Measurements from ENCODE around the gene AP1B1.
"Not testable (repeated sequence)": the region's sequence is repeated elsewhere in the genome, so short reads cannot be mapped to it uniquely, and the experiment has no call there.

The AP1B1 gene

DNA sequence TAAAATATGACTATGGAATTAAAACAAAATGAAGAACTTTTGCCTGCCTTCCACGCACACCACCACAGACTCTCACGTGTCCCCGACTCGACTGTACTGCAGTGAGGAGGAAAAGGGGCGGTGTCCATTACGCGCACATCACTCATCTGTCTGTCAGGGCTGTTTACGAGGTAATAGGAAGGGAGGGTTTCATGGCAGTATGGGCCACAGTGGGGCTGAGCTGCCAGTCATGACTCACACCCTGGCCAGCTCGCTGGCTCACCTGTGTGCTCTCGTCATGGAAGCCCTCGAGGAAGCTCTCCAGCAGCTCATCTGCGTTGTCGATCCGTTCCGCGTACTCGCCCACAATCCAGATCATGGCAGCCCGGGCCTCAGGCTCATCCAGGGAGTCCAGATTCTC, 39.4 kb downstream of the AP1B1 start:
- DNase-seq (ENCODE audit: low read depth), result no peak

- DNase-seq (ENCODE audit: low read depth), result no peak
Observed at GRCh38 chr22:29348041-29348440, 40.3 kb downstream of the AP1B1 start.

GRCh38 chr22:29346659-29347058, 41.7 kb downstream of the AP1B1 start:
- DNase-seq (ENCODE audit: low read depth), result no peak

DNA sequence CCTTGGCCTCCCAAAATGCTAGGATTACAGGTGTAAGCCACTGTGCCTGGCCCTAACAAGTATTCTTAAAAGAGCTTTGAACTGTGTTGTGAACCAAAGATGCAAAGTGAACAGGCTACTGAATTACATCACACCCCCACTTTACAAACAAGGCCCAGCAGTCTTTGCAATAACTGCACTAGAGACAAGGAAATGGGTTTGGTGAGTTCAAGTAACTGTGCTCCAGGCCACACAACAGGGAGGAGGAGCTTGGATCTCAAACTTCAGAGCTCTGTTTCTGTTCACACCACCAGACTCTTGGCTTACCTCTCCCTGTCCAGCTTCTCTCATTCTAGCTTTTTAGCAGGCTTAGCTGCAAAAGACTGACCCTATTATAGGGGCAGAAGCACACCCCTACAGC, 42.4 kb downstream of the AP1B1 start:
- DNase-seq (ENCODE audit: low read depth), result no peak

GRCh38 chr22:29344889-29345288, 43.5 kb downstream of the AP1B1 start:
- DNase-seq (ENCODE audit: low read depth), result not testable (repeated sequence)

GRCh38 chr22:29344137-29344536, 44.2 kb downstream of the AP1B1 start:
- DNase-seq (ENCODE audit: low read depth), result no peak

DNA sequence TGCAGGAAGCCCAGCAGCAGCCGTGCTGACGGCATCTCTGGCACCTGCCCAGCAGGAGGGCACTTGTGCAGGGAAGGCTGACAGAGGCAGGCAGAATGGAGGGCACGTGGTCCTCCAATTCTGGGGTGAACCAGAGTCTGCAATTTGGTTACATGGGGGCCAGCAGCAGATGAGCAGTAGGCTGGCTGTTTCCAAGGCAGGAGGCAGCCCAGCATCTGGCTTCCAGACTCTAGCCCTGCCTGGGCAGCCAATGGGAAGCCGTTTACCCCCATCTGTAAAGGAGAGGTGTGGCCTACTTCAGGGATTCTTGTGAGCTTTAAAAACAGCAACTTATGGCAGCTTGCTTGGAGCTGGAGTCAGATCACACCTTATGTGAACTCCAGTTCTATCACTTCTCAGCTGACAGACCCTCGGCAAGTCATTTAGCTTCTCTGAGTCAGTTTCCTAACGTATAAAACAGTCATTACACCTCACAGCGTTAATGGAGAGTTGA, 45.0 kb downstream of the AP1B1 start:
- no peak for DNase-seq (ENCODE audit: low read depth)

DNA sequence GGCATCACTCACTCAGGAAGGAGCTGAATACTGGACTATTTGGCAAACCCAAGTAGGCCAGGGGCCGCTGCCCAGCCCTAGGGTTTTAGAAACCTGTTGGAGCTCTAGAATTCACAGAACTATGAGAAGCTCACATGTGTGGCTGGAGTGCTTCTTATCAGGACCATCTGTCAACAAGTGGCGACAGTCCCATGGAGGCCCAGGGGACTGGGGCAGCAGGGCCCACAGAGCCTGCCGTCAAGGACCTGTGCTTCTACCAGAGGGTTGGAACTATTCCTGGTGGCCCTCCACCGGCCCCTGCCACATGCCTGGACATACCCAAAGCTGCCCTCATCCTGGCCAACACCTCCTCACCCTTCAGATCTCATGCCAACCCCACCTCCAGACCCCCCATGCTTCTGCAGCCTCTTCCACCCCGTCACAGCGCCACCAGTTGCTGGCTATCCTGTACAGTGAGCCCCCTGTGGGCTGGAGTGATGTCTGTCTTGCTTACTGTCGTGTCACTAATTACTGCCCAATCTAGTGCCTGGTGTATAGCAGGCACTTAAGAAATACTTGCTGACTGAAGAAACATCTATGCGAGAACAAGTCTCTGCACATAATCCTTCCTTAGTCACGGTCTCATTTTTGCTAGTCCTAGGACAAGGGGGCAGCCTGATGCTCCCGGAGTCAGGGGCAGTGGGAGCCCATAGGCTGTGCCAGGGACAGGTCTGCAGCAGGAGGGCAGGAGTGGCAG, 45.6 kb downstream of the AP1B1 start:
- no peak for DNase-seq (ENCODE audit: low read depth)

GRCh38 chr22:29342177-29342576, 46.2 kb downstream of the AP1B1 start:
- no peak for DNase-seq (ENCODE audit: low read depth)

DNA sequence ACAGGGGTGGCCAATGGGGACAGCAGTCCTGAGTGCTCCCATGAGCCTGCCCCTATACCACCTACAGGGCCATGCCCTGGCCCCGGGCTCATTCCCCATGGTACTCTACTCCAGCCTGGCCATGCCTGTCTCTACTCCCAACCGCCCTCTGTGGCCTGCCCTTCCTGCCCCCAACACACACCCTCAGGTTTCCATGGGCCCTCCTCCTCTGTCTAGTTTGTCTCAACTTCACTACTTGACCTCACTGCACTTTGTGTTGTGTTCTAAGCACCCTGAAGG, 46.6 kb downstream of the AP1B1 start:
- DNase-seq (ENCODE audit: low read depth), result no peak

DNA sequence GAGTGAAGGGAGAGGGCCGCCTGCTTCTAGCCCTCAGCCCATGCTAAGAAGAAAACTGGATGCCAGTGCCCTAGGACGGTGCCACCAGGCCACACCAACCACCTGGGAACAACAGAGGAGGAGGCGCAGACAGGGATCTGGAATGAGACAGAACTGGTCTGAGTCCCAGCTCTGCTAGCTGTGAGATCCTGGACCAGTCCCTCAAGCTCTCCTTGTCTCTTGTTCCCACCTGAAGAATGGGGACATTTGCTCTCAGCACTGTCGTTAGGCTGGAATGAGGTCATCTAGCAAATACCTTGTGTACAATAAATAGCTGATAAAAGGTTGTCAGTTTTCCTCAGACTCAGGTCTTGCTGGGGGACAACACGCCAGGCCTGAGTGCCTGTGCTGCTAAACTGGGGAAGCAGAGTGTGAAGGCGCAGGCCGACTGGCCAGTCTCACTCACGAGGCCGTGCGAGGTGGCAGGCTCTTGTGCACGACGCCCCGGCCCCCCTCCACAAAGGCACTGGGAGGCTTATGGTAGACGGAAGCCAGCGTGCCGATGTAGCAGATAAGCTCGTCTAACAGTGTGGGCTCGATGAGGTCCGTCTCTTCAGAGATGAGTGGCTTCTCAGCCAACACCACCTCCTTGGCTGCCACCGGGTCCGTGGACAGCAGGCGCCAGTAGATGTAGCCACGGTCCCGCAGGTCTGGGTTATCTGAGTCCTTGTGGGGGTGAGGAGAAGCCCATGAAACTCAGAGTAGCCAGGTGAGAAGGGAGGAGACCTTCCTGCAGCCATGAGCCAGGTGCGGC, 47.1 kb downstream of the AP1B1 start:
- DNase-seq (ENCODE audit: low read depth), result no peak

GRCh38 chr22:29340566-29340965, 47.8 kb downstream of the AP1B1 start:
- DNase-seq (ENCODE audit: low read depth), result no peak

- no peak for DNase-seq (ENCODE audit: low read depth)
Observed at GRCh38 chr22:29339381-29340235, 48.8 kb downstream of the AP1B1 start.

DNA sequence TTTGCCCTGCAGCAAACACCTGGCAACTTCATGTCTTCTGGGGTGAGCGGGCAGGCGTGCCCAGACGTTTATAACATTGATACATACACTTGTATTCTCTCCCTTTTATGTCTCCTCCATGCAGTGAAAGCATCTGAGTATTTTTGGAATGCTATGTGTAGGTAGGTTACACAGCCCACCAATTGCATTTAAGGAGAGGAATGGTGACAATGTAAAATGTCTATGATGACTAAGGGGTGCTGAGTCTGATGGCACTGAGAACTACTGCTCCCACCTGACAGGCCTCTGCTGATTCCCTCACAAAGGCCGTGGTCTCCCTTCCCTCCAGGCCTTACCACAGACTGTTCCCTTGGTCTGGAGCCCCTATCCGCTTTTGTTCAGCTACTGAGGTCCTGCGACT, 50.0 kb downstream of the AP1B1 start:
- no peak for DNase-seq (ENCODE audit: low read depth)

DNA sequence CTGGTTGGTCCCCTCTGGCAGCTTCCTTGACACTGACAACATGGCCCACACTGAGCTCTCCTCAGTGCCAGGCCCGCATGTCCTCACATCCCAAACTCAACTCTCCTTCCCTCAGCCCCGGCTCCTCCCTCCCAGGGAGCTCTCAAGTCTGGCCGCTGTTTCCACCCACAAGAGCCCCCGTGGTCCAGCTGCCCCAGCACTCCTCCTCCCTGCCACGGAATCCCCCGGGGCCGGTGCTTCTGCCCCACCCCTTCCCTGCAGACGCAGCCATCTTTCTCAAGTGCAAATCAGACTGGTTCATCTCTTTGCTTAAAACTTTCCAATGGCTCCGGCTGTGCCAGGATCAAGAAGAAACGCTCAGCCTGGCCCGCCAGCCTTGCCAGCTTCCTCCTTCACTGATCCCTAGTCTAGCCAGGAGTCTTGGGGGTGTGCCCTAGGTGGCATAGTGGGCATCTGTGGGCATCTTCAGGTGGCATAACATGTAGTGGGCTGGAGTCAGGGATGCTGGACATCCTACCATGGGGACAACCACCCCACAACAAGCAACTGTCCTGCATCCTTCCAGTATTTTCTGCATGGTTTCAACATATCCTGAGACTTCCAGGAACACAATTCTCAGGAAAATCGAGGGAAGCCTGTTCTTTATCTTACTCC, 50.6 kb downstream of the AP1B1 start:
- no peak for DNase-seq (ENCODE audit: low read depth)

DNA sequence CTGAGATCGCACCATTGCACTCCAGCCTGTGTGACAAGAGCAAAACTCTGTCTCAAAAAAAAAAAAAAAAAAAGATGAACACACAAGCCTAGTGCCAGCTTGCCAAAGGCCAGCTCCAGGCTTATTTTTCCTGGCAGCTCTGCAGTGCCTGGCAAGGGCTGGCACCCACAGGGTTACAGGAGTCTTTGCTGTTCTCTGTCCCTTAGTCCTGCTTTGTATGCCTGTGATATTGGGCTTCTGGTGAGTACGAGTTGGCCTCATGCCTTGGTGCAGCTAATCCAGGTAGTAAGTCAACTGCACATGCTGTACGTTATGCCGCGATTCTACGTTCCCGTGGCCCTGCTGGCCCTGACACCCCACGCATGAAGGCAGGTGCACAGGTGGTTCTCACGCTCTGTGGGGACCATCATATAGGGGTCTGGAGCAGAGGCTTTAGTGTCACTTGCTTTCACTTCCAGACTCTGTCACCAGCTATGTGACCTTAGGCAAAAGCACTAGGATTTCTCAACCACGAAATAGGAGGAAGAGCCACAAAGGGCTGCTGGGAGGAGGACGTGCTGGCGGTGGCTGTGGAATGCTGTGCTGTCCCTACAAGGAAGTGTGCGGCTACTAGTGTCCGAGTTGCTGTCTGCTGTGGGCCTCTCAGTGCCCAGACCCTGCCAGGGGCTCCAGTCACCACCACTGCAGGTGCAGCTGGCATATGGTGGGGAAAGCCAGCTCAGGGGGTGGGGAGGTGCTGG, 51.4 kb downstream of the AP1B1 start:
- DNase-seq (ENCODE audit: low read depth), result no peak

DNA sequence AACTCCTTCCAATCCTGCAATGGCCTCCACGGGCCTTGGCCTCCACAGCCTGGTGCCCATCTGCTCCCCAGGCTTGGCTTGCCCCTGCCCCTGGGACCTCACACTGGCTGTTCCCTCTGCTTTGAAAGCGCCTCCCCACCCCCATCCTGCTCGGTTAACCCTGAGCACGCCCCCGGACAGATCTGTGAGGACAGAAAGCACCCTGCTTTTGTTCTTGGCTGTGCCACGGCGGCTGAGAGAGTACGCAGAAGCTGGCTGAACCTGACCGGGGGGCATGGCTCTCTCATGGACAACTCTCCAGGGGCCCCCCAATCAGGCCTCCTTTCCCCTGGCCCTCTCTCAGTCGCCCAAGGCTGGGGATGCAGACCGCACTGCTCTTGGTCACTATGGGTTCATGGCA, 52.7 kb downstream of the AP1B1 start:
- DNase-seq (ENCODE audit: low read depth), result no peak

GRCh38 chr22:29334696-29335344, 53.5 kb downstream of the AP1B1 start:
- no peak for DNase-seq (ENCODE audit: low read depth)

DNA sequence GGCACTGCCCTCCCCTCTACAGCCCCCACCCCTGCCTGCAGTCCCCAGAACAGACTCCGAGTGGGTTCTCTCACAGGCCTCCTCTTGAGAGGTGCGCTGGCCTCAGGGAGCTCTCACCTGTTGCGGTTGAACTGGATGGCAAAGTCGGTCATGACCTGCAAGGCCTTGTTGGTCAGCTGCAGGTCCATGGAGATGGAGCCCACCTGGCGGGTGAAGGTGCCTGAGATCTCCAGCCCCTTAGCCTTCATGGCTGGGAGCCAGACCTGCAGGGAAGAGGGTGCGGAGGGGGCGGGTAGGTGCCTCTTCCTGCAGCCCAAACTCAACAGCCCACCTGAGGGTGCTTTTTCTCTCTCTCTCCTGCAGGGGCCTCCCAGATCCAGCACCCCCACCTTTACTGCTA, 54.2 kb downstream of the AP1B1 start:
- DNase-seq (ENCODE audit: low read depth), result no peak

DNA sequence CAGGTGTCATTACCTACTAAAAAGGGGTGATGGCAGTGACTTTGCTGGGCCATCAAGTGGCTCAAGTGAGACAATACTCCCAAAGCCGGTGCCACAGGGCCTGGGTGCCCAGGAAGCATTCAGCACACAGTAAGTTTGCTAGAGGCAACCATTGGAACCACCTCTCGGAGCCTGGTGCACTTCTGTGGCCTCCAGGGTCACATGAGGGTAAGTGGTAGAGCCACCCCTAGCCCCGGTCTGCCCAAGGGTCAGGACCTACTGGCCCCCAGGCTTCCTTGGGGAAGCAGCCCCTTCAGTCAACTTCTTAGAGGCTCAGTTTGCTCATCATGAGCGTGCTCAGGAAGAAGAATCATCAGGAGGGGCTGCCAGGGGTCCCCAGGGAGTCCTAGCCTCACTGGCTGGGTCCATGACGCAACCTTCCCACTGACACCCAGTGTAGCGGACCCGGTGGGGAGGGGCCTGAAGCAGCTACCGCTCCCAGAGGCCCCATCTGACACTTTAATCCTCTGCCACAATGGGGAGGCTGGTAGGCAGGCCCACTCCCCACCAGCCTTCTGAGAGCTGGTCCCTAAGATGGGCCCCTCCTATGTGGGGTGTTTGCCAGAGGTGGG, 55.4 kb downstream of the AP1B1 start:
- no peak for DNase-seq (ENCODE audit: low read depth)
